Left lung (tissue), 10 donors: Measurements from ENCODE around the gene KDM4B. TPM values are rescaled to one million over a fixed set of nuclear protein-coding genes. Genes with fewer than 3 reads are reported as not detected.

Source experiments
- ATAC-seq: fragments of 200-7000 bp; cut with Tn5 transposase; one replicate; pipeline ENCODE4 v1.9.1; 2020; ENCODE audit warnings: moderate library complexity
- DNase-seq, 4 donors: peaks; one replicate each; pipeline ENCODE4 v3.0.0-alpha.2; 2013 to 2020
- H3K27ac ChIP-seq, 2 donors: fragments of 200-600 bp; sonication (generic) in 1 of 2; one replicate each; pipeline versions ENCODE4 v1.5.0 to v1.8.0; 2020 to 2021
- H3K27me3 ChIP-seq, 2 donors: fragments of 200-600 bp; sonication (generic) in 1 of 2; one replicate each; pipeline versions ENCODE4 v1.5.0 to v1.8.0; 2020 to 2021
- H3K36me3 ChIP-seq, 2 donors: fragments of 200-600 bp; sonication (generic) in 1 of 2; one replicate each; pipeline versions ENCODE4 v1.5.0 to v1.8.0; 2020 to 2021
- H3K4me1 ChIP-seq, 2 donors: fragments of 200-600 bp; one replicate each; pipeline ENCODE4 v1.8.0; 2021
- H3K4me3 ChIP-seq, 2 donors: fragments of 200-600 bp; sonication (generic) in 1 of 2; one replicate each; pipeline versions ENCODE4 v1.5.0 to v1.8.0; 2020 to 2021; ENCODE audit warnings: mild to moderate bottlenecking in 1 of 2
- H3K9me3 ChIP-seq, 2 donors: fragments of 200-600 bp; sonication (generic) in 1 of 2; one replicate each; pipeline versions ENCODE4 v1.5.0 to v1.8.0; 2020 to 2021
- intact Hi-C, 2 donors: fragments of 100-400 bp; cut with DNase I; formaldehyde crosslinking; loops; one replicate each; pipeline versions ENCODE4 v1.11.2 to v1.14.2; 2022
- polyA plus RNA-seq, 6 donors: library from polyadenylated mRNA; unstranded; fragments of 120-200 nt; gene quantifications; one replicate each; pipeline ENCODE4 v1.2.1, GENCODE V29; 2013; ENCODE audit not compliant: insufficient read length in 6 of 6
- total RNA-seq, 2 donors: library from RNA; stranded (reverse); fragmentation: NEBNext Ultra II Directional; extraction: Animal tissue kit (Norgen Biotek cat#: 25700); gene quantifications; one replicate each; pipeline ENCODE4 v1.2.1, GENCODE V29; 2021
- TF ChIP-seq, protein P1 (sequence below), 2 donors: fragments of 200-600 bp; sonication (generic) in 1 of 2; IDR thresholded peaks; one replicate each; pipeline versions ENCODE4 v1.5.0 to v1.8.0; 2021; ENCODE audit warnings: antibody characterized with exemption in 2 of 2
- donor health status: DM: no; HTN: yes; CAD: no.
- donor health status: DM: no; HTN: no; CAD: no.

KDM4B gene
- total and polyA plus RNA-seq, 8 donors, result 24.6 to 42.1 (median 31.1) TPM

GRCh38 chr19:5058521-5059212 is 89.8 kb downstream of the KDM4B start:
- peaks cover 0 to 16% of the 10 kb centered on the region in 2 donors for H3K9me3 ChIP-seq
- TF ChIP-seq, protein P1, sequence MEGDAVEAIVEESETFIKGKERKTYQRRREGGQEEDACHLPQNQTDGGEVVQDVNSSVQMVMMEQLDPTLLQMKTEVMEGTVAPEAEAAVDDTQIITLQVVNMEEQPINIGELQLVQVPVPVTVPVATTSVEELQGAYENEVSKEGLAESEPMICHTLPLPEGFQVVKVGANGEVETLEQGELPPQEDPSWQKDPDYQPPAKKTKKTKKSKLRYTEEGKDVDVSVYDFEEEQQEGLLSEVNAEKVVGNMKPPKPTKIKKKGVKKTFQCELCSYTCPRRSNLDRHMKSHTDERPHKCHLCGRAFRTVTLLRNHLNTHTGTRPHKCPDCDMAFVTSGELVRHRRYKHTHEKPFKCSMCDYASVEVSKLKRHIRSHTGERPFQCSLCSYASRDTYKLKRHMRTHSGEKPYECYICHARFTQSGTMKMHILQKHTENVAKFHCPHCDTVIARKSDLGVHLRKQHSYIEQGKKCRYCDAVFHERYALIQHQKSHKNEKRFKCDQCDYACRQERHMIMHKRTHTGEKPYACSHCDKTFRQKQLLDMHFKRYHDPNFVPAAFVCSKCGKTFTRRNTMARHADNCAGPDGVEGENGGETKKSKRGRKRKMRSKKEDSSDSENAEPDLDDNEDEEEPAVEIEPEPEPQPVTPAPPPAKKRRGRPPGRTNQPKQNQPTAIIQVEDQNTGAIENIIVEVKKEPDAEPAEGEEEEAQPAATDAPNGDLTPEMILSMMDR (IDR thresholded peaks at IDR 0.05), result no peak
- no peak overlapping the region for H3K27ac ChIP-seq
- ATAC-seq, result no peak
- no peaks in the 10 kb centered on the region for H3K4me1 ChIP-seq
- H3K36me3 ChIP-seq, result peaks cover 0 to 90% of the 10 kb centered on the region in 2 donors
- intact Hi-C loops, result no loop called here
- no peak for DNase-seq
- no peaks in the 10 kb centered on the region for H3K27me3 ChIP-seq
- H3K4me3 ChIP-seq, result no peak overlapping the region

DNA sequence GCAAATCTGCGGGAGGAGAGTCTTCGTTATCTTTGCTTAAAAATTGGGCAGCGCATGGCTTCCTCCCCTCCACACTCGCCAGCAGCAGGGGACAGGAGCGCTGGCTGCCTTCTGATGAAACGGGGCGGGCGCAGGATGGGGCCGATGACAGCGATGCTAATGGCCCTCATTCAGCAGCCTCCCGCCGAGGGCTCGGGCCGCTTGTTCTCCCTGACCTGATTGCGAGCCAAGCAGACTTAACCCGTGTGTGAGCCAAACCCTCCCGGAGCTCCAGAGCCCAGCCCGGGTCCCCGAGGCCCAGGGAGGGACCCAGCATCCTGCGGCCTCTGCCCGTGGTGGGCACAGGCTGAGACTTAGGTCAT is 90.3 kb downstream of the KDM4B start:
- TF ChIP-seq, protein P1 (IDR thresholded peaks at IDR 0.05), result no peak
- intact Hi-C loops, result no loop called here
- H3K9me3 ChIP-seq, result peaks cover 0 to 16% of the 10 kb centered on the region in 2 donors
- H3K27me3 ChIP-seq, result no peaks in the 10 kb centered on the region
- no peaks in the 10 kb centered on the region for H3K4me1 ChIP-seq
- no peak overlapping the region for H3K4me3 ChIP-seq
- no peak for DNase-seq
- peaks cover 0 to 91% of the 10 kb centered on the region in 2 donors for H3K36me3 ChIP-seq
- ATAC-seq, result no peak
- no peak overlapping the region for H3K27ac ChIP-seq

GRCh38 chr19:5059793-5060192 is 90.9 kb downstream of the KDM4B start:
- intact Hi-C loops, result no loop called here
- H3K27me3 ChIP-seq, result no peaks in the 10 kb centered on the region
- ATAC-seq (no peak), DNase-seq (no peak)
- no peak overlapping the region for H3K4me3 ChIP-seq
- no peaks in the 10 kb centered on the region for H3K4me1 ChIP-seq
- H3K27ac ChIP-seq, result no peak overlapping the region
- TF ChIP-seq, protein P1 (IDR thresholded peaks at IDR 0.05), result no peak
- peaks cover 0 to 92% of the 10 kb centered on the region in 2 donors for H3K36me3 ChIP-seq
- H3K9me3 ChIP-seq, result peaks cover 0 to 16% of the 10 kb centered on the region in 2 donors

- Histone ChIP-seq H3K27ac (no peak overlapping the region), H3K4me3 (no peak overlapping the region), H3K27me3 (no peaks in the 10 kb centered on the region), H3K36me3 (peaks cover 0 to 83% of the 10 kb centered on the region in 2 donors), H3K9me3 (peaks cover 0 to 16% of the 10 kb centered on the region in 2 donors), H3K4me1 (no peaks in the 10 kb centered on the region)
- DNase-seq (no peak), ATAC-seq (no peak)
- TF ChIP-seq, protein P1 (IDR thresholded peaks at IDR 0.05), result no peak
- intact Hi-C loops, result no loop called here
These were observed 93.3 kb downstream of the KDM4B start for GRCh38 chr19:5062195-5062594.

GRCh38 chr19:5062799-5063198 is 93.9 kb downstream of the KDM4B start:
- intact Hi-C loops, result no loop called here
- Histone ChIP-seq H3K27me3 (no peaks in the 10 kb centered on the region), H3K9me3 (peaks cover 0 to 16% of the 10 kb centered on the region in 2 donors), H3K36me3 (peaks cover 0 to 77% of the 10 kb centered on the region in 2 donors), H3K27ac (no peak overlapping the region), H3K4me3 (no peak overlapping the region), H3K4me1 (no peaks in the 10 kb centered on the region)
- DNase-seq, result no peak
- ATAC-seq, result no peak
- TF ChIP-seq, protein P1 (IDR thresholded peaks at IDR 0.05), result no peak
